ENCODE results near the gene TET2. TPM values are rescaled to one million over a fixed set of nuclear protein-coding genes. Genes with fewer than 3 reads are reported as not detected.

TET2 gene
- total and polyA plus RNA-seq, 2 donors from 2014 or later = 1.8 to 31.5 TPM

DNA sequence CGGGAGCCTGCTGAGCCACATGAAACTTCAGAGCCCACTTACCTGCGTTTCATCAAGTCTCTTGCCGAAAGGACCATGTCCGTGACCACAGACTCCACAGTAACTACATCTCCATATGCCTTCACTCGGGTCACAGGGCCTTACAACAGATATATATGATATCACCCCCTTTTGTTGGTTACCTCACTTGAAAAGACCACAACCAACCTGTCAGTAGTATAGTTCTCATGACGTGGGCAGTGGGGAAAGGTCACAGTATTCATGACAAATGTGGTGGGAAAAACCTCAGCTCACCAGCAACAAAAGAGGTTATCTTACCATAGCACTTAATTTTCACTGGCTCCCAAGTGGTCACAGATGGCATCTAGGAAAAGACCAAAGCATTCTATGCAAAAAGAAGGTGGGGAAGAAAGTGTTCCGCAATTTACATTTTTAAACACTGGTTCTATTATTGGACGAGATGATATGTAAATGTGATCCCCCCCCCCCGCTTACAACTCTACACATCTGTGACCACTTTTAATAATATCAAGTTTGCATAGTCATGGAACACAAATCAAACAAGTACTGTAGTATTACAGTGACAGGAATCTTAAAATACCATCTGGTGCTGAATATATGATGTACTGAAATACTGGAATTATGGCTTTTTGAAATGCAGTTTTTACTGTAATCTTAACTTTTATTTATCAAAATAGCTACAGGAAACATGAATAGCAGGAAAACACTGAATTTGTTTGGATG, 129.9 kb downstream of the TET2 start:
- TF ChIP-seq, protein P1, sequence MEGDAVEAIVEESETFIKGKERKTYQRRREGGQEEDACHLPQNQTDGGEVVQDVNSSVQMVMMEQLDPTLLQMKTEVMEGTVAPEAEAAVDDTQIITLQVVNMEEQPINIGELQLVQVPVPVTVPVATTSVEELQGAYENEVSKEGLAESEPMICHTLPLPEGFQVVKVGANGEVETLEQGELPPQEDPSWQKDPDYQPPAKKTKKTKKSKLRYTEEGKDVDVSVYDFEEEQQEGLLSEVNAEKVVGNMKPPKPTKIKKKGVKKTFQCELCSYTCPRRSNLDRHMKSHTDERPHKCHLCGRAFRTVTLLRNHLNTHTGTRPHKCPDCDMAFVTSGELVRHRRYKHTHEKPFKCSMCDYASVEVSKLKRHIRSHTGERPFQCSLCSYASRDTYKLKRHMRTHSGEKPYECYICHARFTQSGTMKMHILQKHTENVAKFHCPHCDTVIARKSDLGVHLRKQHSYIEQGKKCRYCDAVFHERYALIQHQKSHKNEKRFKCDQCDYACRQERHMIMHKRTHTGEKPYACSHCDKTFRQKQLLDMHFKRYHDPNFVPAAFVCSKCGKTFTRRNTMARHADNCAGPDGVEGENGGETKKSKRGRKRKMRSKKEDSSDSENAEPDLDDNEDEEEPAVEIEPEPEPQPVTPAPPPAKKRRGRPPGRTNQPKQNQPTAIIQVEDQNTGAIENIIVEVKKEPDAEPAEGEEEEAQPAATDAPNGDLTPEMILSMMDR (IDR thresholded peaks at IDR 0.05; ENCODE audit: borderline replicate concordance, extremely low read depth, insufficient read depth) = no peak
- H3K9me3 ChIP-seq (ENCODE audit: control insufficient read depth in 2 of 3, insufficient read depth in 1 of 3, low read length in 3 of 3) = no peaks in the 10 kb centered on the region
- intact Hi-C loops (cut with DNase I) = no loop called here
- peaks cover 16 to 31% (median 23%) of the 10 kb centered on the region in 3 donors for H3K36me3 ChIP-seq (ENCODE audit: control insufficient read depth in 2 of 3, insufficient read depth in 3 of 3, low read length in 3 of 3)
- FAIRE-seq (no peak), DNase-seq (no peak)
- H3K4me1 ChIP-seq (ENCODE audit: control insufficient read depth in 2 of 3, insufficient read depth in 2 of 3, low read depth in 1 of 3, low read length in 3 of 3) = no peaks in the 10 kb centered on the region
- no peak overlapping the region for H3K4me3 ChIP-seq (ENCODE audit: low read length in 3 of 3)
- H3K9ac ChIP-seq (ENCODE audit: low read length in 3 of 3) = no peak overlapping the region
- no peaks in the 10 kb centered on the region for H3K27me3 ChIP-seq (ENCODE audit: control insufficient read depth, insufficient read depth, low read length)
- no peak overlapping the region for H3K27ac ChIP-seq (ENCODE audit: low read depth in 2 of 2, low read length in 2 of 2)

DNA sequence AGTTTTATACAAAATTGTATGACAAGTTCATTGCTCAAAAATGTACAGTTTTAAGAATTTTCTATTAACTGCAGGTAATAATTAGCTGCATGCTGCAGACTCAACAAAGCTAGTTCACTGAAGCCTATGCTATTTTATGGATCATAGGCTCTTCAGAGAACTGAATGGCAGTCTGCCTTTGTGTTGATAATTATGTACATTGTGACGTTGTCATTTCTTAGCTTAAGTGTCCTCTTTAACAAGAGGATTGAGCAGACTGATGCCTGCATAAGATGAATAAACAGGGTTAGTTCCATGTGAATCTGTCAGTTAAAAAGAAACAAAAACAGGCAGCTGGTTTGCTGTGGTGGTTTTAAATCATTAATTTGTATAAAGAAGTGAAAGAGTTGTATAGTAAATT, 131.0 kb downstream of the TET2 start:
- H3K9me3 ChIP-seq (ENCODE audit: control insufficient read depth in 2 of 3, insufficient read depth in 1 of 3, low read length in 3 of 3) = no peaks in the 10 kb centered on the region
- no peak for DNase-seq
- H3K27ac ChIP-seq (ENCODE audit: low read depth in 2 of 2, low read length in 2 of 2) = no peak overlapping the region
- TF ChIP-seq, protein P1 (IDR thresholded peaks at IDR 0.05; ENCODE audit: borderline replicate concordance, extremely low read depth, insufficient read depth) = no peak
- intact Hi-C loops (cut with DNase I) = no loop called here
- no peaks in the 10 kb centered on the region for H3K27me3 ChIP-seq (ENCODE audit: control insufficient read depth, insufficient read depth, low read length)
- no peak for FAIRE-seq
- H3K9ac ChIP-seq (ENCODE audit: low read length in 3 of 3) = no peak overlapping the region
- H3K4me1 ChIP-seq (ENCODE audit: control insufficient read depth in 2 of 3, insufficient read depth in 2 of 3, low read depth in 1 of 3, low read length in 3 of 3) = no peaks in the 10 kb centered on the region
- H3K4me3 ChIP-seq (ENCODE audit: low read length in 3 of 3) = no peak overlapping the region
- H3K36me3 ChIP-seq (ENCODE audit: control insufficient read depth in 2 of 3, insufficient read depth in 3 of 3, low read length in 3 of 3) = peaks cover 14 to 26% (median 18%) of the 10 kb centered on the region in 3 donors

DNA sequence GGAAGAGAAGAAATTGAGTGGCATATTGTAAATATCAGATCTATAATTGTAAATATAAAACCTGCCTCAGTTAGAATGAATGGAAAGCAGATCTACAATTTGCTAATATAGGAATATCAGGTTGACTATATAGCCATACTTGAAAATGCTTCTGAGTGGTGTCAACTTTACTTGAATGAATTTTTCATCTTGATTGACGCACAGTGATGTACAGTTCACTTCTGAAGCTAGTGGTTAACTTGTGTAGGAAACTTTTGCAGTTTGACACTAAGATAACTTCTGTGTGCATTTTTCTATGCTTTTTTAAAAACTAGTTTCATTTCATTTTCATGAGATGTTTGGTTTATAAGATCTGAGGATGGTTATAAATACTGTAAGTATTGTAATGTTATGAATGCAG, 132.6 kb downstream of the TET2 start:
- Histone ChIP-seq H3K27me3 (ENCODE audit: control insufficient read depth, insufficient read depth, low read length) (no peaks in the 10 kb centered on the region), H3K27ac (ENCODE audit: low read depth in 2 of 2, low read length in 2 of 2) (no peak overlapping the region), H3K9ac (ENCODE audit: low read length in 3 of 3) (no peak overlapping the region), H3K9me3 (ENCODE audit: control insufficient read depth in 2 of 3, insufficient read depth in 1 of 3, low read length in 3 of 3) (no peaks in the 10 kb centered on the region), H3K36me3 (ENCODE audit: control insufficient read depth in 2 of 3, insufficient read depth in 3 of 3, low read length in 3 of 3) (peaks cover 14 to 21% (median 15%) of the 10 kb centered on the region in 3 donors), H3K4me3 (ENCODE audit: low read length in 3 of 3) (no peak overlapping the region), H3K4me1 (ENCODE audit: control insufficient read depth in 2 of 3, insufficient read depth in 2 of 3, low read depth in 1 of 3, low read length in 3 of 3) (no peaks in the 10 kb centered on the region)
- intact Hi-C loops (cut with DNase I) = no loop called here
- DNase-seq (no peak), FAIRE-seq (no peak)
- TF ChIP-seq, protein P1 (IDR thresholded peaks at IDR 0.05; ENCODE audit: borderline replicate concordance, extremely low read depth, insufficient read depth) = no peak
